ENCODE results near the gene EHD1. TPM values are rescaled to one million over a fixed set of nuclear protein-coding genes. Genes with fewer than 3 reads are reported as not detected.

The EHD1 gene
- total RNA-seq, 1 donor from 2014 or later: 216 TPM

- H3K9me3 ChIP-seq: no peaks in the 10 kb centered on the region
- H3K4me1 ChIP-seq: peaks cover 8 to 24% of the 10 kb centered on the region in 2 donors
- no peak for DNase-seq (ENCODE audit: low spot score in 2 of 2)
- peak overlapping the region; percentile 91 to 94 for H3K27ac ChIP-seq
- no peaks in the 10 kb centered on the region for H3K27me3 ChIP-seq
- TF ChIP-seq CTCF (IDR thresholded peaks at IDR 0.05): no peak
- peaks cover 8 to 29% of the 10 kb centered on the region in 2 donors for H3K36me3 ChIP-seq
- peak overlapping the region in 1 of 2 donors; percentile 65 for H3K4me3 ChIP-seq
- intact Hi-C loops (cut with DNase I): loop anchor here (10.0 kb wide), 1 partner anchor 280 kb away; the partner anchor contains the start of genes CDCA5 and ZFPL1
These were observed 73.8 kb downstream of the EHD1 start for GRCh38 chr11:64804346-64805210.

GRCh38 chr11:64803846-64804345 lies 74.5 kb downstream of the EHD1 start:
- no peaks in the 10 kb centered on the region for H3K9me3 ChIP-seq
- H3K4me1 ChIP-seq: peaks cover 8 to 18% of the 10 kb centered on the region in 2 donors
- H3K27me3 ChIP-seq: no peaks in the 10 kb centered on the region
- H3K27ac ChIP-seq: peak overlapping the region; percentile 91 to 94
- intact Hi-C loops (cut with DNase I): loop anchor here (1.0 to 10.0 kb wide), 3 partner anchors 25 to 281 kb away; partner anchors contain the start of genes CDCA5 and ZFPL1
- peak overlapping the region; percentile 65 to 80 for H3K4me3 ChIP-seq
- no peak for DNase-seq (ENCODE audit: low spot score in 2 of 2)
- no peak for TF ChIP-seq CTCF (IDR thresholded peaks at IDR 0.05)
- peaks cover 8 to 29% of the 10 kb centered on the region in 2 donors for H3K36me3 ChIP-seq

- Histone ChIP-seq H3K27me3 (no peaks in the 10 kb centered on the region), H3K36me3 (peaks cover 8 to 29% of the 10 kb centered on the region in 2 donors), H3K27ac (peak within 1 kb of the TSS; percentile 91 to 94), H3K4me3 (peak within 1 kb of the TSS; percentile 65 to 80), H3K4me1 (peaks cover 8 to 18% of the 10 kb centered on the region in 2 donors), H3K9me3 (no peaks in the 10 kb centered on the region)
- intact Hi-C loops (cut with DNase I): loop anchor here (1.0 to 10.0 kb wide), 3 partner anchors 24 to 281 kb away; partner anchors contain the start of genes CDCA5 and ZFPL1
- DNase-seq (ENCODE audit: low spot score in 2 of 2): peak; percentile 51 to 95
- peak in 1 of 3 experiments; percentile 15 for TF ChIP-seq CTCF (IDR thresholded peaks at IDR 0.05)
These were observed 75.1 kb downstream of the EHD1 start, which contains the start of gene MAP4K2 for GRCh38 chr11:64803158-64803845. TSS of gene MAP4K2 (minus strand) at chr11:64803214. CDS start at chr11:64803149, 65 bp downstream.

GRCh38 chr11:64802370-64803157 lies 75.9 kb downstream of the EHD1 start:
- H3K36me3 ChIP-seq: peaks cover 7 to 28% of the 10 kb centered on the region in 2 donors
- H3K4me1 ChIP-seq: peaks cover 8 to 18% of the 10 kb centered on the region in 2 donors
- H3K27me3 ChIP-seq: no peaks in the 10 kb centered on the region
- intact Hi-C loops (cut with DNase I): loop anchor here (1.0 to 10.0 kb wide), 3 partner anchors 23 to 282 kb away; partner anchors contain the start of genes CDCA5 and ZFPL1
- H3K27ac ChIP-seq: peak overlapping the region; percentile 73 to 76
- no peak for TF ChIP-seq CTCF (IDR thresholded peaks at IDR 0.05)
- DNase-seq (ENCODE audit: low spot score in 2 of 2): no peak
- peak overlapping the region; percentile 65 to 80 for H3K4me3 ChIP-seq
- H3K9me3 ChIP-seq: no peaks in the 10 kb centered on the region

Other genes starting within 250 kb of the EHD1 start
- gene NRXN2, start 155.4 kb downstream of the EHD1 start, total RNA-seq: 26.0 TPM
- 44.2 TPM for gene RASGRP2, start 134.5 kb downstream of the EHD1 start, total RNA-seq
- gene PYGM, start 118.6 kb downstream of the EHD1 start, total RNA-seq: 13.9 TPM
- 332 TPM for gene SF1, start 100.1 kb downstream of the EHD1 start, total RNA-seq
- 34.0 TPM for gene MAP4K2, start 75.4 kb downstream of the EHD1 start, total RNA-seq
- gene MEN1, start 68.1 kb downstream of the EHD1 start, total RNA-seq: 36.6 TPM
- gene CDC42BPG, start 34.0 kb downstream of the EHD1 start, total RNA-seq: not detected
- gene ATG2A, start 38.6 kb upstream of the EHD1 start, total RNA-seq: 39.5 TPM
- gene PPP2R5B, start 46.1 kb upstream of the EHD1 start, total RNA-seq: 115 TPM
- not detected for gene GPHA2, start 57.3 kb upstream of the EHD1 start, total RNA-seq
- gene MAJIN, start 93.5 kb upstream of the EHD1 start, total RNA-seq: not detected
- gene BATF2, start 118.3 kb upstream of the EHD1 start, total RNA-seq: 0.21 TPM
- gene ARL2, start 135.5 kb upstream of the EHD1 start, total RNA-seq: 187 TPM
- gene SNX15, start 148.8 kb upstream of the EHD1 start, total RNA-seq: 25.1 TPM
- gene SAC3D1, start 162.6 kb upstream of the EHD1 start, total RNA-seq: 19.6 TPM
- 56.8 TPM for gene NAALADL1, start 179.9 kb upstream of the EHD1 start, total RNA-seq
- gene CDCA5, start 205.4 kb upstream of the EHD1 start, total RNA-seq: not detected
- gene ZFPL1, start 205.6 kb upstream of the EHD1 start, total RNA-seq: 93.6 TPM
- 226 TPM for gene VPS51, start 217.6 kb upstream of the EHD1 start, total RNA-seq
- 10.6 TPM for gene TM7SF2, start 233.3 kb upstream of the EHD1 start, total RNA-seq
- 35.3 TPM for gene ZNHIT2, start 239.1 kb upstream of the EHD1 start, total RNA-seq
- gene FAU, start 243.5 kb upstream of the EHD1 start, total RNA-seq: 1,253 TPM
- gene MRPL49, start 243.7 kb upstream of the EHD1 start, total RNA-seq: 43.2 TPM